Spinal cord (tissue), 10 donors: Measurements from ENCODE around the gene KIAA0825. TPM values are rescaled to one million over a fixed set of nuclear protein-coding genes. Genes with fewer than 3 reads are reported as not detected.

Experiments used
- DNase-seq, 6 donors: peaks; one replicate each; pipeline versions ENCODE4 v3.0.0 to v3.0.0-alpha.2; 2013 to 2015; ENCODE audit warnings: low spot score in 6 of 6, low read depth in 4 of 6
- H3K27ac ChIP-seq: one replicate; pipeline ENCODE4 v1.5.1; 2013; ENCODE audit warnings: low read depth, low read length, control low read depth
- H3K27me3 ChIP-seq: one replicate; pipeline ENCODE4 v1.6.1; 2013; ENCODE audit warnings: low read length; ENCODE audit not compliant: control insufficient read depth, insufficient read depth
- H3K36me3 ChIP-seq: one replicate; pipeline ENCODE4 v1.6.1; 2013; ENCODE audit warnings: low read length; ENCODE audit not compliant: control insufficient read depth, insufficient read depth
- H3K4me1 ChIP-seq: one replicate; pipeline ENCODE4 v1.6.1; 2013; ENCODE audit warnings: low read length; ENCODE audit not compliant: control insufficient read depth, insufficient read depth
- H3K4me3 ChIP-seq: one replicate; pipeline ENCODE4 v1.5.1; 2013; ENCODE audit warnings: low read depth, low read length, control low read depth
- H3K9me3 ChIP-seq: one replicate; pipeline ENCODE4 v1.6.1; 2013; ENCODE audit warnings: low read length; ENCODE audit not compliant: control insufficient read depth, insufficient read depth
- WGBS: methylation state at CpG from one replicate; pipeline ENCODE4 v1.1.5; 2013; ENCODE audit warnings: missing lambda C conversion rate; ENCODE audit not compliant: insufficient coverage; 5-methylcytosine and 5-hydroxymethylcytosine counted together
- polyA plus RNA-seq, 2 donors: library from polyadenylated mRNA; unstranded; fragments of 120-200 nt; gene quantifications; one replicate each; pipeline ENCODE4 v1.2.1, GENCODE V29; 2013; ENCODE audit not compliant: insufficient read length in 2 of 2
- total RNA-seq, 2 donors: library from RNA; depleted of rRNA in 1 of 2; stranded (reverse); fragments of 120-200 nt in 1 of 2; fragments of >200 nt in 1 of 2; gene quantifications; one replicate each; pipeline versions ENCODE4 v1.2.3 to v1.2.4, GENCODE V29; 2013 to 2014
- donor health status: healthy.

The KIAA0825 gene
- total and polyA plus RNA-seq, 4 donors = 2.9 to 20.9 (median 8.4) TPM

- no CpG with 5 or more reads among the region's 2 CpGs for WGBS
- no peak overlapping the region for H3K27ac ChIP-seq
- peaks cover 5% of the 10 kb centered on the region for H3K9me3 ChIP-seq
- no peak for DNase-seq
- no peaks in the 10 kb centered on the region for H3K4me1 ChIP-seq
- H3K4me3 ChIP-seq = no peak overlapping the region
- H3K36me3 ChIP-seq = peaks cover 2% of the 10 kb centered on the region
- H3K27me3 ChIP-seq = no peaks in the 10 kb centered on the region
These were observed 13.6 kb upstream of the KIAA0825 start for GRCh38 chr5:94632024-94632423.

GRCh38 chr5:94627191-94627590 lies 8.8 kb upstream of the KIAA0825 start:
- no peaks in the 10 kb centered on the region for H3K27me3 ChIP-seq
- H3K4me3 ChIP-seq = no peak overlapping the region
- no peak overlapping the region for H3K27ac ChIP-seq
- no peaks in the 10 kb centered on the region for H3K9me3 ChIP-seq
- DNase-seq = no peak
- H3K4me1 ChIP-seq = no peaks in the 10 kb centered on the region
- peaks cover 2% of the 10 kb centered on the region for H3K36me3 ChIP-seq
- WGBS = no CpG with 5 or more reads among the region's 1 CpG

- peaks cover 4% of the 10 kb centered on the region for H3K4me1 ChIP-seq
- H3K4me3 ChIP-seq = no peak overlapping the region
- H3K9me3 ChIP-seq = no peaks in the 10 kb centered on the region
- H3K27ac ChIP-seq = no peak overlapping the region
- DNase-seq = no peak
- whole genome bisulfite sequencing = no CpG with 5 or more reads among the region's 2 CpGs
- no peaks in the 10 kb centered on the region for H3K27me3 ChIP-seq
- H3K36me3 ChIP-seq = no peaks in the 10 kb centered on the region
These were observed 5.5 kb upstream of the KIAA0825 start for GRCh38 chr5:94623877-94624276.

GRCh38 chr5:94623011-94623410 lies 4.6 kb upstream of the KIAA0825 start:
- Histone ChIP-seq H3K36me3 (no peaks in the 10 kb centered on the region), H3K27ac (no peak overlapping the region), H3K4me1 (peaks cover 4% of the 10 kb centered on the region), H3K4me3 (no peak overlapping the region), H3K9me3 (no peaks in the 10 kb centered on the region), H3K27me3 (no peaks in the 10 kb centered on the region)
- DNase-seq = no peak

- H3K27ac ChIP-seq = no peak overlapping the region
- no peak for DNase-seq
- no peaks in the 10 kb centered on the region for H3K9me3 ChIP-seq
- 90% methylated on average over 1 of the region's 5 CpGs for WGBS
- peaks cover 4% of the 10 kb centered on the region for H3K4me1 ChIP-seq
- no peaks in the 10 kb centered on the region for H3K36me3 ChIP-seq
- no peaks in the 10 kb centered on the region for H3K27me3 ChIP-seq
- H3K4me3 ChIP-seq = no peak overlapping the region
These were observed 3.4 kb upstream of the KIAA0825 start for GRCh38 chr5:94621763-94622162.

- Histone ChIP-seq H3K4me3 (no peak overlapping the region), H3K36me3 (no peaks in the 10 kb centered on the region), H3K27me3 (no peaks in the 10 kb centered on the region), H3K27ac (no peak overlapping the region), H3K4me1 (peaks cover 4% of the 10 kb centered on the region), H3K9me3 (no peaks in the 10 kb centered on the region)
- no CpG with 5 or more reads among the region's 5 CpGs for WGBS
- DNase-seq = no peak
These were observed 1.9 kb upstream of the KIAA0825 start for GRCh38 chr5:94620256-94620655.

GRCh38 chr5:94618029-94618492 lies 343 bp downstream of the KIAA0825 start:
- Histone ChIP-seq H3K27ac (peak overlapping the region; percentile 93), H3K4me1 (peaks cover 4% of the 10 kb centered on the region), H3K9me3 (no peaks in the 10 kb centered on the region), H3K27me3 (no peaks in the 10 kb centered on the region), H3K36me3 (no peaks in the 10 kb centered on the region), H3K4me3 (peak overlapping the region; percentile 95)
- under 1% methylated on average over 23 of the region's 23 CpGs for WGBS
- DNase-seq = peak in 5 of 6 donors; percentile 32 to 87 (median 69)

GRCh38 chr5:94615862-94616261 lies 2.5 kb downstream of the KIAA0825 start:
- 100% methylated on average over 1 of the region's 3 CpGs for WGBS
- no peaks in the 10 kb centered on the region for H3K27me3 ChIP-seq
- DNase-seq = no peak
- H3K9me3 ChIP-seq = no peaks in the 10 kb centered on the region
- H3K4me3 ChIP-seq = no peak overlapping the region
- no peak overlapping the region for H3K27ac ChIP-seq
- peaks cover 4% of the 10 kb centered on the region for H3K4me1 ChIP-seq
- no peaks in the 10 kb centered on the region for H3K36me3 ChIP-seq

- H3K36me3 ChIP-seq = no peaks in the 10 kb centered on the region
- 100% methylated on average over 2 of the region's 2 CpGs for WGBS
- H3K27me3 ChIP-seq = no peaks in the 10 kb centered on the region
- no peak overlapping the region for H3K27ac ChIP-seq
- no peaks in the 10 kb centered on the region for H3K4me1 ChIP-seq
- H3K9me3 ChIP-seq = no peaks in the 10 kb centered on the region
- no peak overlapping the region for H3K4me3 ChIP-seq
- DNase-seq = no peak
These were observed 4.1 kb downstream of the KIAA0825 start for GRCh38 chr5:94614156-94614805.

- no peaks in the 10 kb centered on the region for H3K27me3 ChIP-seq
- no peaks in the 10 kb centered on the region for H3K4me1 ChIP-seq
- no peak for DNase-seq
- H3K27ac ChIP-seq = no peak overlapping the region
- no peaks in the 10 kb centered on the region for H3K36me3 ChIP-seq
- no peak overlapping the region for H3K4me3 ChIP-seq
- no peaks in the 10 kb centered on the region for H3K9me3 ChIP-seq
- WGBS = no CpG with 5 or more reads among the region's 2 CpGs
These were observed 4.8 kb downstream of the KIAA0825 start for GRCh38 chr5:94613583-94613982.
